GM21825 (cell line): Measurements from ENCODE around the gene MYO7A.

Experiments
- ATAC-seq: cut with Tn5 transposase; IDR thresholded peaks from one replicate; pipeline ENCODE4 v1.9.1; 2021; ENCODE audit warnings: mild to moderate bottlenecking, moderate library complexity; ENCODE audit not compliant: unreplicated experiment

The MYO7A gene

GRCh38 chr11:77126156-77126775 lies 1.8 kb upstream of the MYO7A start:
- no peak for ATAC-seq

- ATAC-seq: no peak
Observed at GRCh38 chr11:77126861-77127234, 1.2 kb upstream of the MYO7A start.

GRCh38 chr11:77127235-77127911 lies 673 bp upstream of the MYO7A start:
- ATAC-seq: no peak

- ATAC-seq: no peak
Observed at GRCh38 chr11:77129069-77129841, 1.2 kb downstream of the MYO7A start.

GRCh38 chr11:77129842-77130756 lies 2.1 kb downstream of the MYO7A start:
- ATAC-seq: no peak

- ATAC-seq: no peak
Observed at GRCh38 chr11:77130763-77131513, 2.9 kb downstream of the MYO7A start.

- no peak for ATAC-seq
Observed at GRCh38 chr11:77131560-77131959, 3.5 kb downstream of the MYO7A start.

GRCh38 chr11:77135069-77135468 lies 7.0 kb downstream of the MYO7A start:
- ATAC-seq: no peak

GRCh38 chr11:77136074-77136473 lies 8.0 kb downstream of the MYO7A start:
- no peak for ATAC-seq

- ATAC-seq: no peak
Observed at GRCh38 chr11:77136784-77137420, 8.9 kb downstream of the MYO7A start.

GRCh38 chr11:77137421-77137820 lies 9.4 kb downstream of the MYO7A start:
- ATAC-seq: no peak

GRCh38 chr11:77138106-77138649 lies 10.1 kb downstream of the MYO7A start:
- ATAC-seq: no peak

GRCh38 chr11:77139201-77139600 lies 11.2 kb downstream of the MYO7A start:
- no peak for ATAC-seq

GRCh38 chr11:77140231-77140851 lies 12.3 kb downstream of the MYO7A start:
- ATAC-seq: no peak

- no peak for ATAC-seq
Observed at GRCh38 chr11:77141034-77141433, 13.0 kb downstream of the MYO7A start.

GRCh38 chr11:77141475-77141874 lies 13.4 kb downstream of the MYO7A start:
- ATAC-seq: no peak

- no peak for ATAC-seq
Observed at GRCh38 chr11:77142091-77142975, 14.3 kb downstream of the MYO7A start.

- ATAC-seq: no peak
Observed at GRCh38 chr11:77143405-77144020, 15.5 kb downstream of the MYO7A start.
